Measurements from ENCODE around the gene NIBAN1.

Gene NIBAN1

DNA sequence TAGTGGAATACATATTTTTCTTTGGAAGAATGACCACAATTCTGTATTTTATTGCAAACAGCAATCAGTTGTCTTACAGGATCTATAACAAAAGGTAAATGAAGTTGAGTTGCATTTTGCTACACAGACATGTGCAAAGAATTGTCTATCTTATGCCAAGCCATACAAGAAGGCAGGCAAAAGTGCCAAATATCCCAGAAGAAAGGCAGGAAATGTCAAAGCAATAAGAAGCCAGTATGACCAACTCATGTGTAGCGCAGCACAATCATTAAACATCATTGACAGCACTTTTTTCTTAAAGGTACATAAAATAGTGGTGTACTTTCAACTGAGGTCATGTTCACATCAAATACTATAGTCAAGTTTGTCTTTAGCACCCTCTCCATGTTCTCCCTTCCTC, 42.7 kb downstream of the NIBAN1 start:
- Histone ChIP-seq H3K9ac (ENCODE audit: low read length) (no peak overlapping the region), H3K9me3 (ENCODE audit: insufficient read depth, low read length) (no peaks in the 10 kb centered on the region), H3K4me2 (ENCODE audit: low read depth, low read length, poor library complexity, severe bottlenecking) (no peak overlapping the region), H3K27me3 (ENCODE audit: low read length) (no peaks in the 10 kb centered on the region), H4K20me1 (ENCODE audit: low read depth, low read length) (no peaks in the 10 kb centered on the region), H3K9me2 (replicated peaks; ENCODE audit: insufficient read depth, low read length) (no peaks in the 10 kb centered on the region), H3F3A (ENCODE audit: insufficient read depth) (no peaks in the 10 kb centered on the region), H2AFZ (ENCODE audit: low read depth, low read length, severe bottlenecking) (no peak overlapping the region), H3K79me2 (ENCODE audit: insufficient read depth, low read length) (no peaks in the 10 kb centered on the region), H3K27ac (ENCODE audit: low read depth, low read length) (no peak overlapping the region), H3K4me3 (ENCODE audit: insufficient read depth, low read length, poor library complexity, severe bottlenecking) (no peak overlapping the region), H3K36me3 (ENCODE audit: low read length) (no peaks in the 10 kb centered on the region)
- TF ChIP-seq, protein P1, sequence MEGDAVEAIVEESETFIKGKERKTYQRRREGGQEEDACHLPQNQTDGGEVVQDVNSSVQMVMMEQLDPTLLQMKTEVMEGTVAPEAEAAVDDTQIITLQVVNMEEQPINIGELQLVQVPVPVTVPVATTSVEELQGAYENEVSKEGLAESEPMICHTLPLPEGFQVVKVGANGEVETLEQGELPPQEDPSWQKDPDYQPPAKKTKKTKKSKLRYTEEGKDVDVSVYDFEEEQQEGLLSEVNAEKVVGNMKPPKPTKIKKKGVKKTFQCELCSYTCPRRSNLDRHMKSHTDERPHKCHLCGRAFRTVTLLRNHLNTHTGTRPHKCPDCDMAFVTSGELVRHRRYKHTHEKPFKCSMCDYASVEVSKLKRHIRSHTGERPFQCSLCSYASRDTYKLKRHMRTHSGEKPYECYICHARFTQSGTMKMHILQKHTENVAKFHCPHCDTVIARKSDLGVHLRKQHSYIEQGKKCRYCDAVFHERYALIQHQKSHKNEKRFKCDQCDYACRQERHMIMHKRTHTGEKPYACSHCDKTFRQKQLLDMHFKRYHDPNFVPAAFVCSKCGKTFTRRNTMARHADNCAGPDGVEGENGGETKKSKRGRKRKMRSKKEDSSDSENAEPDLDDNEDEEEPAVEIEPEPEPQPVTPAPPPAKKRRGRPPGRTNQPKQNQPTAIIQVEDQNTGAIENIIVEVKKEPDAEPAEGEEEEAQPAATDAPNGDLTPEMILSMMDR (IDR thresholded peaks at IDR 0.05; ENCODE audit: insufficient read depth, low read length, poor library complexity, severe bottlenecking) = no peak
- TF ChIP-seq EZH2phosphoT487 (conservative IDR thresholded peaks at IDR 0.05; ENCODE audit: low read length) = no peak

GRCh38 chr1:184930645-184931044, 43.7 kb downstream of the NIBAN1 start:
- Histone ChIP-seq H3K79me2 (ENCODE audit: insufficient read depth, low read length) (no peaks in the 10 kb centered on the region), H3K4me3 (ENCODE audit: insufficient read depth, low read length, poor library complexity, severe bottlenecking) (no peak overlapping the region), H3K27ac (ENCODE audit: low read depth, low read length) (no peak overlapping the region), H3K9me2 (replicated peaks; ENCODE audit: insufficient read depth, low read length) (no peaks in the 10 kb centered on the region), H2AFZ (ENCODE audit: low read depth, low read length, severe bottlenecking) (no peak overlapping the region), H3K36me3 (ENCODE audit: low read length) (no peaks in the 10 kb centered on the region), H3K9ac (ENCODE audit: low read length) (no peak overlapping the region), H3K27me3 (ENCODE audit: low read length) (no peaks in the 10 kb centered on the region), H3F3A (ENCODE audit: insufficient read depth) (no peaks in the 10 kb centered on the region), H3K4me2 (ENCODE audit: low read depth, low read length, poor library complexity, severe bottlenecking) (no peak overlapping the region), H3K9me3 (ENCODE audit: insufficient read depth, low read length) (no peaks in the 10 kb centered on the region), H4K20me1 (ENCODE audit: low read depth, low read length) (no peaks in the 10 kb centered on the region)
- no peak for TF ChIP-seq EZH2phosphoT487 (conservative IDR thresholded peaks at IDR 0.05; ENCODE audit: low read length)
- TF ChIP-seq, protein P1 (IDR thresholded peaks at IDR 0.05; ENCODE audit: insufficient read depth, low read length, poor library complexity, severe bottlenecking) = no peak

DNA sequence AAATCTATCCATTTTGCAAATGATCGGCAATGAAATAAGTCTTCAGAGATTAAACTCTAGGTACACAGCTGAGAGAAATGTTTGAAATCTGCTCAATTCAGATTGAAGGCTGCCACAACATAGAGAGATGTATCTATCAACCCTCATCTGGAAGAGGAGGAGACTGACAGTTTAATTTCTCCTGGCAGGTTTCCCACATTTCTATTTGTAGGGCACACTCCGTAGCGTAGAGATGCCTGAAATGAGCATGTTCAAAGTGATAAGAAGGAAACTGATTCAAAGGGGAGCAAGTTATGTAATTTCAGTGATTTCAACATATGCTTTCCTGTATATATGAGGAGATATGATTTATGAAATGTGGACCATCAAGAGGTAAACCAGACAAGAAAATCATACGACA, 44.1 kb downstream of the NIBAN1 start:
- no peaks in the 10 kb centered on the region for H3K9me2 ChIP-seq (replicated peaks; ENCODE audit: insufficient read depth, low read length)
- no peak overlapping the region for H3K9ac ChIP-seq (ENCODE audit: low read length)
- H3K9me3 ChIP-seq (ENCODE audit: insufficient read depth, low read length) = no peaks in the 10 kb centered on the region
- no peak overlapping the region for H3K27ac ChIP-seq (ENCODE audit: low read depth, low read length)
- TF ChIP-seq, protein P1 (IDR thresholded peaks at IDR 0.05; ENCODE audit: insufficient read depth, low read length, poor library complexity, severe bottlenecking) = no peak
- no peak for TF ChIP-seq EZH2phosphoT487 (conservative IDR thresholded peaks at IDR 0.05; ENCODE audit: low read length)
- H3K4me3 ChIP-seq (ENCODE audit: insufficient read depth, low read length, poor library complexity, severe bottlenecking) = no peak overlapping the region
- H3K36me3 ChIP-seq (ENCODE audit: low read length) = no peaks in the 10 kb centered on the region
- no peaks in the 10 kb centered on the region for H3F3A ChIP-seq (ENCODE audit: insufficient read depth)
- H3K27me3 ChIP-seq (ENCODE audit: low read length) = no peaks in the 10 kb centered on the region
- H3K79me2 ChIP-seq (ENCODE audit: insufficient read depth, low read length) = no peaks in the 10 kb centered on the region
- H4K20me1 ChIP-seq (ENCODE audit: low read depth, low read length) = no peaks in the 10 kb centered on the region
- no peak overlapping the region for H2AFZ ChIP-seq (ENCODE audit: low read depth, low read length, severe bottlenecking)
- H3K4me2 ChIP-seq (ENCODE audit: low read depth, low read length, poor library complexity, severe bottlenecking) = no peak overlapping the region

Data from SU-DHL-6 (cell line).